HEK293 (cell line): ENCODE measurements around the gene HDAC1.

Experiments used
- CTCF ChIA-PET: fragments of 350-600 bp; formaldehyde crosslinking; extraction: SDS; loops from one replicate; lab custom pipeline; 2021; ENCODE audit warnings: antibody characterized with exemption; lab: Yijun Ruan, JAX
- POLR2A ChIA-PET: fragments of 300-600 bp; formaldehyde crosslinking; extraction: SDS; loops from one replicate; lab custom pipeline; 2020; ENCODE audit warnings: antibody characterized with exemption, inconsistent platforms; lab: Yijun Ruan, JAX
- H3K27ac ChIP-seq: fragments of 200-500 bp; sonication (Bioruptor generic); 2 replicates; pipeline ENCODE4 v1.5.1; 2014; ENCODE audit warnings: low read depth, low read length, control low read depth, inconsistent platforms; ENCODE audit errors: extremely low read depth
- H3K36me3 ChIP-seq, 2 experiments: fragments of 200-500 bp in 1 of 2; sonication (Bioruptor generic) in 1 of 2; 1 replicate in 1 of 2; 2 replicates in 1 of 2; pipeline ENCODE4 v1.5.1; 2014 to 2017; ENCODE audit warnings: inconsistent platforms in 2 of 2, low read length in 2 of 2; ENCODE audit not compliant: control insufficient read depth in 2 of 2, insufficient read depth in 1 of 2
- H3K4me1 ChIP-seq: fragments of 200-500 bp; sonication (Bioruptor generic); 2 replicates; pipeline ENCODE4 v1.5.1; 2014; ENCODE audit warnings: mild to moderate bottlenecking, low read length, inconsistent platforms; ENCODE audit not compliant: control insufficient read depth, insufficient read depth
- H3K4me3 ChIP-seq: 2 replicates; pipeline ENCODE4 v1.5.1; 2011; ENCODE audit warnings: low read depth, mild to moderate bottlenecking, control low read depth, low read length, moderate library complexity
- H3K9me3 ChIP-seq: fragments of 200-500 bp; sonication (Bioruptor generic); 2 replicates; pipeline ENCODE4 v1.5.1; 2014; ENCODE audit warnings: low read depth, low read length, inconsistent platforms; ENCODE audit not compliant: control insufficient read depth, insufficient read depth
- BCL11B ChIP-seq: fragments of 450-650 bp; formaldehyde crosslinking; IDR thresholded peaks from 2 replicates; pipeline ENCODE4 v1.5.1; 2016; ENCODE audit warnings: low read depth, missing biosample characterization, missing genetic modification characterization
- GFI1B ChIP-seq: fragments of 450-650 bp; formaldehyde crosslinking; IDR thresholded peaks from 2 replicates; pipeline ENCODE4 v1.5.1; 2016; ENCODE audit warnings: missing biosample characterization, missing genetic modification characterization
- GLIS1 ChIP-seq: fragments of 450-650 bp; formaldehyde crosslinking; IDR thresholded peaks from 2 replicates; pipeline ENCODE4 v1.5.1; 2016; ENCODE audit warnings: missing biosample characterization, missing genetic modification characterization
- HOXA7 ChIP-seq: sonication (generic); formaldehyde crosslinking; IDR thresholded peaks from 2 replicates; pipeline ENCODE4 v1.8.1; 2022; ENCODE audit warnings: missing genetic modification reagents, borderline replicate concordance
- ZBTB1 ChIP-seq: fragments of 450-650 bp; formaldehyde crosslinking; IDR thresholded peaks from 2 replicates; pipeline ENCODE4 v1.5.1; 2016; ENCODE audit warnings: missing biosample characterization, missing genetic modification characterization
- ZNF133 ChIP-seq: fragments of 450-650 bp; formaldehyde crosslinking; IDR thresholded peaks from 2 replicates; pipeline ENCODE4 v1.5.1; 2016; ENCODE audit warnings: missing biosample characterization, missing genetic modification characterization
- ZNF155 ChIP-seq: fragments of 450-650 bp; formaldehyde crosslinking; IDR thresholded peaks from 2 replicates; pipeline ENCODE4 v1.5.1; 2016; ENCODE audit warnings: missing biosample characterization, missing genetic modification characterization
- ZNF202 ChIP-seq: fragments of 450-650 bp; formaldehyde crosslinking; IDR thresholded peaks from 2 replicates; pipeline ENCODE4 v1.5.1; 2016; ENCODE audit warnings: missing biosample characterization, missing genetic modification characterization, borderline replicate concordance
- ZNF274 ChIP-seq, 2 experiments: fragments of 200-500 bp in 1 of 2; fragments of 450-650 bp in 1 of 2; sonication (Bioruptor generic) in 1 of 2; formaldehyde crosslinking in 1 of 2; IDR thresholded peaks; 2 replicates each; pipeline versions ENCODE4 v1.5.1 to v1.6.1; 2014 to 2016; ENCODE audit warnings: borderline replicate concordance in 1 of 2, inconsistent platforms in 1 of 2, low read length in 1 of 2, missing biosample characterization in 1 of 2, missing genetic modification characterization in 1 of 2
- ZNF292 ChIP-seq: fragments of 450-650 bp; formaldehyde crosslinking; IDR thresholded peaks from 2 replicates; pipeline ENCODE4 v1.5.1; 2016; ENCODE audit warnings: low read depth, missing biosample characterization, missing genetic modification characterization, borderline replicate concordance
- ZNF324 ChIP-seq: fragments of 450-650 bp; formaldehyde crosslinking; IDR thresholded peaks from 2 replicates; pipeline ENCODE4 v1.5.1; 2016; ENCODE audit warnings: missing biosample characterization, missing genetic modification characterization
- ZNF473 ChIP-seq: fragments of 450-650 bp; formaldehyde crosslinking; IDR thresholded peaks from 2 replicates; pipeline ENCODE4 v1.5.1; 2017; ENCODE audit warnings: missing biosample characterization, missing genetic modification characterization
- ZNF571 ChIP-seq: fragments of 450-650 bp; formaldehyde crosslinking; IDR thresholded peaks from 2 replicates; pipeline ENCODE4 v1.5.0; 2017; ENCODE audit warnings: missing biosample characterization, missing genetic modification characterization
- ZNF664 ChIP-seq: fragments of 450-650 bp; formaldehyde crosslinking; IDR thresholded peaks from 2 replicates; pipeline ENCODE4 v1.5.1; 2016; ENCODE audit warnings: missing biosample characterization, missing genetic modification characterization
- TF ChIP-seq, protein P1 (sequence below): fragments of 450-650 bp; formaldehyde crosslinking; IDR thresholded peaks from 2 replicates; pipeline ENCODE4 v1.5.1; 2016; ENCODE audit warnings: missing biosample characterization, missing genetic modification characterization
- TF ChIP-seq, protein P2 (sequence below): fragments of 450-650 bp; formaldehyde crosslinking; IDR thresholded peaks from 2 replicates; pipeline ENCODE4 v1.5.1; 2016; ENCODE audit warnings: missing biosample characterization, missing genetic modification characterization
- TF ChIP-seq, protein P3 (sequence below): fragments of 450-650 bp; formaldehyde crosslinking; IDR thresholded peaks from 2 replicates; pipeline ENCODE4 v1.5.1; 2016; ENCODE audit warnings: missing biosample characterization, missing genetic modification characterization

Gene HDAC1

DNA sequence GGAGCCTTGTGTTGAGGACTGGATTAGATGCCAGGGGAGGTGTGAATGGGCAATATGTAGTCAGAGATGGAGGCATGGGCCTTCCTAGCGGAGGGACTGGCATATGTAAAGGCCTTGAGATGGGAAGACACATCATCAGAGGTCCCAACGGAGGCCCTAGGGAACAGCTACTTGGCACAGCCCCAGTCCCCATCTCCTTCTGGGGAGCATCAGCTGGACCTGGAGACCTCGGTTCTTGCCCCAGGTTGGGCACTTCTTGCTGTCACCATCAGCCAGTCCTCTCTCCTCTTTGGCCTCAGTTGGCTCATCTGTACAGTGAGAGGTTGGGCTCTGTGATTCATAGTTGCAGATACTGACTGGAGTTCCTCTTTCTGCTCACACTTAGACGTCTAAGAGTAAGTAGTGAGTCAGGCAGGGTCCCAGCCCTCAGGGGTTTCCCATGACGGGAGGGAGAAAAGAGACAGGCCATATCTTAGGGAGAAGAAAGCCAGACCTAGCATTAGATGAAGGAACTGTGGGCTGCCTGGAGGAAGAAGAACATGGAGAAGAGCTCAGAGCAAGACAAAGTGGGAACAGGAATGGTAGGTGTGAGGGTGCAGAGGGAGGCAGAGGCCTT lies 47.6 kb downstream of the HDAC1 start:
- H3K4me3 ChIP-seq, result no peak overlapping the region
- no peaks in the 10 kb centered on the region for H3K9me3 ChIP-seq
- TF ChIP-seq ZNF292 (tag by site-specific recombination) (no peak), ZNF133 (tag by site-specific recombination) (no peak), ZNF571 (no peak)
- TF ChIP-seq, protein P1, sequence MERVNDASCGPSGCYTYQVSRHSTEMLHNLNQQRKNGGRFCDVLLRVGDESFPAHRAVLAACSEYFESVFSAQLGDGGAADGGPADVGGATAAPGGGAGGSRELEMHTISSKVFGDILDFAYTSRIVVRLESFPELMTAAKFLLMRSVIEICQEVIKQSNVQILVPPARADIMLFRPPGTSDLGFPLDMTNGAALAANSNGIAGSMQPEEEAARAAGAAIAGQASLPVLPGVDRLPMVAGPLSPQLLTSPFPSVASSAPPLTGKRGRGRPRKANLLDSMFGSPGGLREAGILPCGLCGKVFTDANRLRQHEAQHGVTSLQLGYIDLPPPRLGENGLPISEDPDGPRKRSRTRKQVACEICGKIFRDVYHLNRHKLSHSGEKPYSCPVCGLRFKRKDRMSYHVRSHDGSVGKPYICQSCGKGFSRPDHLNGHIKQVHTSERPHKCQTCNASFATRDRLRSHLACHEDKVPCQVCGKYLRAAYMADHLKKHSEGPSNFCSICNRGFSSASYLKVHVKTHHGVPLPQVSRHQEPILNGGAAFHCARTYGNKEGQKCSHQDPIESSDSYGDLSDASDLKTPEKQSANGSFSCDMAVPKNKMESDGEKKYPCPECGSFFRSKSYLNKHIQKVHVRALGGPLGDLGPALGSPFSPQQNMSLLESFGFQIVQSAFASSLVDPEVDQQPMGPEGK, result no peak
- TF ChIP-seq, protein P2, sequence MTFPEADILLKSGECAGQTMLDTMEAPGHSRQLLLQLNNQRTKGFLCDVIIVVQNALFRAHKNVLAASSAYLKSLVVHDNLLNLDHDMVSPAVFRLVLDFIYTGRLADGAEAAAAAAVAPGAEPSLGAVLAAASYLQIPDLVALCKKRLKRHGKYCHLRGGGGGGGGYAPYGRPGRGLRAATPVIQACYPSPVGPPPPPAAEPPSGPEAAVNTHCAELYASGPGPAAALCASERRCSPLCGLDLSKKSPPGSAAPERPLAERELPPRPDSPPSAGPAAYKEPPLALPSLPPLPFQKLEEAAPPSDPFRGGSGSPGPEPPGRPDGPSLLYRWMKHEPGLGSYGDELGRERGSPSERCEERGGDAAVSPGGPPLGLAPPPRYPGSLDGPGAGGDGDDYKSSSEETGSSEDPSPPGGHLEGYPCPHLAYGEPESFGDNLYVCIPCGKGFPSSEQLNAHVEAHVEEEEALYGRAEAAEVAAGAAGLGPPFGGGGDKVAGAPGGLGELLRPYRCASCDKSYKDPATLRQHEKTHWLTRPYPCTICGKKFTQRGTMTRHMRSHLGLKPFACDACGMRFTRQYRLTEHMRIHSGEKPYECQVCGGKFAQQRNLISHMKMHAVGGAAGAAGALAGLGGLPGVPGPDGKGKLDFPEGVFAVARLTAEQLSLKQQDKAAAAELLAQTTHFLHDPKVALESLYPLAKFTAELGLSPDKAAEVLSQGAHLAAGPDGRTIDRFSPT, result no peak
- H3K27ac ChIP-seq, result no peak overlapping the region
- peaks cover 0 to 6% of the 10 kb centered on the region in 2 experiments; a peak in 1 of 3 replicates for H3K36me3 ChIP-seq
- H3K4me1 ChIP-seq, result no peaks in the 10 kb centered on the region
- ChIA-PET POLR2A (interaction anchor here (1.0 kb wide), 1 partner anchor 14 kb away, joined by 3 read pairs; no protein-coding TSS in a partner anchor), CTCF (no interaction called here)

DNA sequence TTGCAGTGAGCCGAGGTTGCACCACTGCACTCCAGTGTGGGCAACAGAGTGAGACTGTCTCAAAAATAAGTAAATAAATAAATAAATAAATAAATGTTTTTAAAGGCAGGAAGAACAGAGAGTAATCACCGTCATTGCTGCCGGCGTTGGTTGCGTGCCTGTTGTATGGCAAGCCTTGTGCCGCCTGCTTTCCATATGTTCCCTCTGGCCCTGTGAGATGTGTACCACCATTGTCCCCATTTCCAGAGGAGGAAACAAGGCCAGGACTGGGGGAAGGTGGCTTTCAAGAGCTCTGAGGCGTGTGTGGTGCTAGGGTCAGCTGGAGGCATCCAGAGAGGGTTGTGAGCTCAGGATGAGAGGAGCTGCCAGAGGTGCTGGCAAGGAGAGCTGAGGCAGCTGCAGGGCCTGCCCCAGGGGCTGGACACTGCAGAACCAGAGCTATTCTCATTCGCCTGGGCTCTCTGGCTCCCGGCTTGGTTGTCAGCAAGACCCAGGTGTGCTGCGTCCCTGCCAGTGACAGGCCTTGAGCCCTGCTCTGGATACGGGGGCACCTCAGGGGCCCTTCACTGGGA lies 49.4 kb downstream of the HDAC1 start:
- Histone ChIP-seq H3K36me3 (no peaks in the 10 kb centered on the region), H3K27ac (no peak overlapping the region), H3K4me1 (no peaks in the 10 kb centered on the region), H3K4me3 (no peak overlapping the region), H3K9me3 (no peaks in the 10 kb centered on the region)
- ChIA-PET CTCF (no interaction called here), POLR2A (interaction anchor here (1.1 to 1.2 kb wide), 2 partner anchors 9 to 10 kb away, joined by 3 read pairs; no protein-coding TSS in a partner anchor)
- no peak for TF ChIP-seq BCL11B (tag by site-specific recombination)
- TF ChIP-seq, protein P3, sequence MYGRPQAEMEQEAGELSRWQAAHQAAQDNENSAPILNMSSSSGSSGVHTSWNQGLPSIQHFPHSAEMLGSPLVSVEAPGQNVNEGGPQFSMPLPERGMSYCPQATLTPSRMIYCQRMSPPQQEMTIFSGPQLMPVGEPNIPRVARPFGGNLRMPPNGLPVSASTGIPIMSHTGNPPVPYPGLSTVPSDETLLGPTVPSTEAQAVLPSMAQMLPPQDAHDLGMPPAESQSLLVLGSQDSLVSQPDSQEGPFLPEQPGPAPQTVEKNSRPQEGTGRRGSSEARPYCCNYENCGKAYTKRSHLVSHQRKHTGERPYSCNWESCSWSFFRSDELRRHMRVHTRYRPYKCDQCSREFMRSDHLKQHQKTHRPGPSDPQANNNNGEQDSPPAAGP (tag by site-specific recombination), result no peak
- TF ChIP-seq ZNF473 (tag by site-specific recombination), result no peak
- TF ChIP-seq ZNF571, result no peak
- no peak for TF ChIP-seq GFI1B
- TF ChIP-seq ZNF292 (tag by site-specific recombination), result no peak
- no peak for TF ChIP-seq ZNF202 (tag by site-specific recombination)
- no peak for TF ChIP-seq ZNF274 (IDR thresholded peaks at IDR 0.05; ENCODE audit: low read length)
- no peak for TF ChIP-seq ZNF274 (tag by site-specific recombination; IDR thresholded peaks at IDR 0.05; ENCODE audit: borderline replicate concordance)
- no peak for TF ChIP-seq HOXA7 (CRISPR knock-in tag)
- no peak for TF ChIP-seq ZBTB1 (tag by site-specific recombination)
- no peak for TF ChIP-seq ZNF324
- TF ChIP-seq ZNF664 (tag by site-specific recombination), result no peak

DNA sequence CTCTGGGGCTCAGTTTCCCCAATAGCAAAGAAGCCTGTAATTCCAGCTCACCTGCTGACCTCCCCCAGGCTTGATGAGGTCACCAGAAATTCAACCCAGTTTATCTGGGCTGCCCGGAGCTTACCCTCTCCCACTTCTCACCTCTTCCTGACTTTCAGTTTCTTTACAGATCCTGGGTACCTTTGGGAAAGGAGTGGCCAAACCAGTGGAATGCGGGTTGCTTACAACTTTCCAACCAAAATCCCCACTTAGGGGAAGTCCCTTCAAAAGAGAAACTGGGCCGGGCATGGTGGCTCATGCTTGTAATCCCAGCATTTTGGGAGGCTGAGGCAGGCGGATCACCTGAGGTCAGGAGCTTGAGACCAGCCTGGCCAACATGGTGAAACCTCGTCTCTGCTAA lies 50.1 kb downstream of the HDAC1 start:
- no peaks in the 10 kb centered on the region for H3K9me3 ChIP-seq
- TF ChIP-seq ZNF155 (tag by site-specific recombination) (no peak), GLIS1 (tag by site-specific recombination) (peak; percentile 23; the same call in 1 of the 2 replicates)
- no peak overlapping the region for H3K4me3 ChIP-seq
- CTCF ChIA-PET, result interaction anchor here (1.0 kb wide), 1 partner anchor 10 kb away, joined by 3 read pairs; no protein-coding TSS in a partner anchor
- H3K27ac ChIP-seq, result no peak overlapping the region
- no peaks in the 10 kb centered on the region for H3K36me3 ChIP-seq
- H3K4me1 ChIP-seq, result no peaks in the 10 kb centered on the region
- POLR2A ChIA-PET, result interaction anchor here (1.1 to 1.2 kb wide), 2 partner anchors 9 to 10 kb away, joined by 3 read pairs; no protein-coding TSS in a partner anchor
